Parathyroid adenoma (tissue), 2 donors: ENCODE data around the gene SCAMP4.
A peak's percentile ranks its signal among the peaks of the same experiment; 100 is the strongest.
"Not testable (repeated sequence)": the region's sequence is repeated elsewhere in the genome, so short reads cannot be mapped to it uniquely, and the experiment has no call there.

Experiments
- H2AFZ ChIP-seq: fragments of 300-600 bp; sonication (generic); one replicate; pipeline ENCODE4 v1.7.0; 2017; ENCODE audit warnings: antibody characterized with exemption, mild to moderate bottlenecking
- H3K27ac ChIP-seq: fragments of 300-600 bp; sonication (generic); one replicate; pipeline ENCODE4 v1.7.0; 2017
- H3K27me3 ChIP-seq: fragments of 300-600 bp; sonication (generic); one replicate; pipeline ENCODE4 v1.7.0; 2017; ENCODE audit warnings: low read length; ENCODE audit not compliant: control insufficient read depth, insufficient read depth
- H3K36me3 ChIP-seq: fragments of 300-600 bp; sonication (generic); one replicate; pipeline ENCODE4 v1.7.0; 2017; ENCODE audit warnings: low read length; ENCODE audit not compliant: control insufficient read depth, insufficient read depth
- H3K4me1 ChIP-seq: fragments of 300-600 bp; sonication (generic); one replicate; pipeline ENCODE4 v1.7.0; 2017; ENCODE audit warnings: control low read depth
- H3K4me2 ChIP-seq: fragments of 300-600 bp; sonication (generic); one replicate; pipeline ENCODE4 v1.7.0; 2017; ENCODE audit warnings: low read length
- H3K4me3 ChIP-seq: fragments of 300-600 bp; sonication (generic); one replicate; pipeline ENCODE4 v1.7.0; 2017; ENCODE audit warnings: low read depth, low read length
- H3K79me2 ChIP-seq: fragments of 300-600 bp; sonication (generic); one replicate; pipeline ENCODE4 v1.7.0; 2017; ENCODE audit warnings: control low read depth
- H3K9ac ChIP-seq: fragments of 300-600 bp; sonication (generic); one replicate; pipeline ENCODE4 v1.7.0; 2017; ENCODE audit warnings: mild to moderate bottlenecking
- H3K9me3 ChIP-seq: fragments of 300-600 bp; sonication (generic); one replicate; pipeline ENCODE4 v1.7.0; 2017; ENCODE audit warnings: low read length; ENCODE audit not compliant: control insufficient read depth
- CTCF ChIP-seq: fragments of 300-600 bp; sonication (generic); IDR thresholded peaks from one replicate; pipeline ENCODE4 v1.7.0; 2017; ENCODE audit warnings: antibody characterized with exemption, mild to moderate bottlenecking
- donor health status: primary hyperparathyroidism.

Gene SCAMP4

GRCh38 chr19:1872807-1873523 is 32.2 kb upstream of the SCAMP4 start:
- Histone ChIP-seq H3K4me1 (peaks cover 23% of the 10 kb centered on the region), H3K27me3 (no peaks in the 10 kb centered on the region), H3K79me2 (peaks cover 44% of the 10 kb centered on the region), H3K4me3 (peak overlapping the region; percentile 80), H3K27ac (peak overlapping the region; percentile 92), H2AFZ (peak overlapping the region; percentile 59), H3K4me2 (peak overlapping the region; percentile 77), H3K36me3 (no peaks in the 10 kb centered on the region), H3K9ac (no peak overlapping the region), H3K9me3 (no peaks in the 10 kb centered on the region)
- TF ChIP-seq CTCF = no peak

DNA sequence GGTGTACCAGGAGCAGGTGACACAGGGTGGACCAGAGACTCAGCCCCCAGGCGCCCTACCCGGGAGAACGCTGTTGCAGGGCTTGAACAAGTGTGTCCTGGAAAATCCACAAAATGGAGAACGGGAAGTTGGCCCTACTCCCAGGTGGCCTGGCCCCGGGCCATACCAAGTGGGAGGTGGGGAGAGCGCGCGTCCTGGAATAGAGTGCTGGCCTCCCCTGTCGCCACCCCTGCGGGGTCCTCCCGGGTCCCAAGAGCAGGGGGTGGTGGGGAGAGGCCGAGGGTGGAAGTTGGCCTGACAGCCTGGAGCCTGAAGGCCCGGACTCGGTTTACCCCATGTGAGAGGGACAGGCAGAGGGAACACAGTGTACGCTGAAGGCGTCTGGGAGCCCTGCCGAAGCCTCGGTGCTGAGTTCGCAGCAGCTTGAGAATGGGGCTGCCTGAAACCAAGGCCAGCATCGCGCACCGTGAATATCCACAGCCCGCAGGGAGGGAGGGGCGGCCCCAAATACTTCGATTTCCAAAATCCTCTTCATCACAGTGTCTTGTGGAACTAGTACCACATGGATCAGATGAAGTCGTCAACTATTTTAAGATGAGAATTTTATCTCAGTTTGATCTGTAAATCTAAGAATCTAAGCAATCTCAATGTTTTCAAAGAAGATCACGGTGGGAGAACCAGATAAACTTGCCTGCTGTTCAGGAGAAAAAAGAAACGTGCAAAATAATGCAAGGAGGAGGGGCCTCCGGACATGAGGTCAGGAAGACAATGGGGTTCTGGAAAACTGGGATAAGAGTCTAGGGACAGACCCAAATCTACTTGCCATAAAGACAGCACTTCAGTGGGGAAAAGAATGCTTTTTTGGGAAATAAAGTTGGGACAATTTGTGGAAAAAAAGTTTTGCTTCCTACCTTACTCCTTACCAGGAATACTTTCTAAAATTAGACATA is 31.4 kb upstream of the SCAMP4 start:
- Histone ChIP-seq H3K27ac (peak overlapping the region; percentile 92), H3K9ac (no peak overlapping the region), H3K79me2 (peaks cover 44% of the 10 kb centered on the region), H3K4me2 (peak overlapping the region; percentile 77), H3K4me1 (peaks cover 23% of the 10 kb centered on the region), H2AFZ (peak overlapping the region; percentile 59), H3K27me3 (no peaks in the 10 kb centered on the region), H3K36me3 (no peaks in the 10 kb centered on the region), H3K4me3 (peak overlapping the region; percentile 80), H3K9me3 (no peaks in the 10 kb centered on the region)
- TF ChIP-seq CTCF = no peak

DNA sequence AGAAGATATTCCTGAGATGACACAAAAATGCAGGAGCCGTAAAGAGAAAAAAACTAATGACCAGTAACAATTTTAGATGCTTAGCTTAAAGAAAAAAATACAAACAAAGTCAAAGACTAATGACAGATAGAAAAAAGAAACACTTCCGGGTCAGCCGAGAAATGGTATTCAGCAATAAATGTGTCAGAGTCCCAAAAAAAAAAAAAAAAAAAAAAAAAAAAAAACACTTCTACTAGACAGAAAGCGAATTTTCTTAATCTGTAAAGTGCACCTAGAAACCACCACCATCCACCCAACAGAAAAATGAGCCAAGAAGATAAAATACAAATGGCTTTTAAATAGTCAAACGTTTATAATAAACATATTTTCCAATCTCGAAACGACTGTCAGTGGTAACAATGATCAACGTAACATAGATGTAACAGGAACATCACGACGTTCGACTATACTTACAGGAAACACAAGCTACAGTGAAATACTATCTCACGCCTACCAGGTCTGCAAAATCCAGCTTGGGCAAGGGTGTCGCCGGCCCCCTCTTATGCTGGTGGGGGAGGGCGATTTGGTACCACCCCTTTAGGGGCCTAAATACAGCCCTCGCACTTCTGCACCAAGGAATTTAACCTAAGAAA is 30.5 kb upstream of the SCAMP4 start:
- Histone ChIP-seq H3K36me3 (no peaks in the 10 kb centered on the region), H3K4me1 (peaks cover 23% of the 10 kb centered on the region), H3K27ac (peak overlapping the region; percentile 92), H3K4me2 (peak overlapping the region; percentile 77), H2AFZ (no peak overlapping the region), H3K27me3 (no peaks in the 10 kb centered on the region), H3K79me2 (peaks cover 38% of the 10 kb centered on the region), H3K9me3 (no peaks in the 10 kb centered on the region), H3K9ac (no peak overlapping the region), H3K4me3 (peak overlapping the region; percentile 80)
- no peak for TF ChIP-seq CTCF

DNA sequence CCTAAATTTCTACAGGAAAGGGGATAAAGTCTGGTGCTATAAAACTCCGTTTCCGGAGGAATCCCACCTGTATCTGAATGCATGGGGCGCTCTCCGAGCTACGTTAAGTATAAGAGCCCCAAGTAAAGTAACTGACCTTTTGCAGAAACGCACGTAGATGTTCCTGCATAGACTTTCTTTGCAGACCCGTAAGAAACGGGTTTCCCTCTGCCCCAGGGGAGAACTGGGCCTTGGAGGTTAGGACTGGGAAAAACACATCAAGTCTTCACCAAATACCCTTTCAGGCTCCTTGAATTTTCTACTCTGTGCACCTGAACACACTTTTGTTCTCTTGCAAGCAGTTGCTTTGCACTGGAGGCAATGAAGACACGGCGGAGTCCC is 29.9 kb upstream of the SCAMP4 start:
- H3K4me2 ChIP-seq = peak overlapping the region; percentile 77
- H3K27me3 ChIP-seq, H3K9me3 ChIP-seq, H3K36me3 ChIP-seq, H3K9ac ChIP-seq: not testable (repeated sequence)
- H2AFZ ChIP-seq = peak overlapping the region; percentile 89
- H3K4me3 ChIP-seq = peak overlapping the region; percentile 80
- H3K4me1 ChIP-seq = peaks cover 23% of the 10 kb centered on the region
- H3K79me2 ChIP-seq = peaks cover 35% of the 10 kb centered on the region
- H3K27ac ChIP-seq = peak overlapping the region; percentile 92
